ENCODE data around the gene KCNJ10. TPM values are rescaled to one million over a fixed set of nuclear protein-coding genes. Genes with fewer than 3 reads are reported as not detected.

KCNJ10 gene
- total RNA-seq, 1 experiment from 2014 or later, result 0.26 TPM

- no peak for DNase-seq (ENCODE audit: low read depth, low spot score)
- in situ Hi-C loops (cut with HindIII; ENCODE audit: low pct_unique_long_range_greater_than_20kb, low sequenced_read_pairs), result no loop called here
These were observed 22.6 kb upstream of the KCNJ10 start for GRCh38 chr1:160092366-160093068.

GRCh38 chr1:160091666-160092223, 21.8 kb upstream of the KCNJ10 start:
- DNase-seq (ENCODE audit: low read depth, low spot score), result no peak
- in situ Hi-C loops (cut with HindIII; ENCODE audit: low pct_unique_long_range_greater_than_20kb, low sequenced_read_pairs), result no loop called here

GRCh38 chr1:160090760-160091159, 20.8 kb upstream of the KCNJ10 start:
- in situ Hi-C loops (cut with HindIII; ENCODE audit: low pct_unique_long_range_greater_than_20kb, low sequenced_read_pairs), result no loop called here

GRCh38 chr1:160089883-160090282, 19.9 kb upstream of the KCNJ10 start:
- no peak for DNase-seq (ENCODE audit: low read depth, low spot score)
- in situ Hi-C loops (cut with HindIII; ENCODE audit: low pct_unique_long_range_greater_than_20kb, low sequenced_read_pairs), result no loop called here

More at GRCh38 chr1:160090760-160091159, 20.8 kb upstream of the KCNJ10 start:
- DNase-seq (ENCODE audit: low read depth, low spot score), result peak; percentile 43

GRCh38 chr1:160087118-160087662, 17.2 kb upstream of the KCNJ10 start:
- DNase-seq (ENCODE audit: low read depth, low spot score), result no peak
- in situ Hi-C loops (cut with HindIII; ENCODE audit: low pct_unique_long_range_greater_than_20kb, low sequenced_read_pairs), result no loop called here

- no peak for DNase-seq (ENCODE audit: low read depth, low spot score)
- in situ Hi-C loops (cut with HindIII; ENCODE audit: low pct_unique_long_range_greater_than_20kb, low sequenced_read_pairs), result no loop called here
These were observed 16.5 kb upstream of the KCNJ10 start for GRCh38 chr1:160086456-160086892.

GRCh38 chr1:160085686-160086455, 15.9 kb upstream of the KCNJ10 start:
- peak; percentile 82 for DNase-seq (ENCODE audit: low read depth, low spot score)
- in situ Hi-C loops (cut with HindIII; ENCODE audit: low pct_unique_long_range_greater_than_20kb, low sequenced_read_pairs), result no loop called here

GRCh38 chr1:160084771-160085321, 14.9 kb upstream of the KCNJ10 start:
- DNase-seq (ENCODE audit: low read depth, low spot score), result no peak
- in situ Hi-C loops (cut with HindIII; ENCODE audit: low pct_unique_long_range_greater_than_20kb, low sequenced_read_pairs), result no loop called here

GRCh38 chr1:160083968-160084770, 14.2 kb upstream of the KCNJ10 start:
- DNase-seq (ENCODE audit: low read depth, low spot score), result no peak
- in situ Hi-C loops (cut with HindIII; ENCODE audit: low pct_unique_long_range_greater_than_20kb, low sequenced_read_pairs), result no loop called here

- DNase-seq (ENCODE audit: low read depth, low spot score), result no peak
- in situ Hi-C loops (cut with HindIII; ENCODE audit: low pct_unique_long_range_greater_than_20kb, low sequenced_read_pairs), result no loop called here
These were observed 13.0 kb upstream of the KCNJ10 start for GRCh38 chr1:160082926-160083325.

- no peak for DNase-seq (ENCODE audit: low read depth, low spot score)
- in situ Hi-C loops (cut with HindIII; ENCODE audit: low pct_unique_long_range_greater_than_20kb, low sequenced_read_pairs), result no loop called here
These were observed 12.5 kb upstream of the KCNJ10 start for GRCh38 chr1:160082487-160082886.

- in situ Hi-C loops (cut with HindIII; ENCODE audit: low pct_unique_long_range_greater_than_20kb, low sequenced_read_pairs), result no loop called here
- no peak for DNase-seq (ENCODE audit: low read depth, low spot score)
These were observed 11.4 kb upstream of the KCNJ10 start, which contains the start of gene KCNJ9 for GRCh38 chr1:160081261-160081936. Gene KCNJ9, plus strand, starts transcription at chr1:160081538. Its CDS starts 2,493 bp downstream, at chr1:160084031.

GRCh38 chr1:160080381-160081100, 10.6 kb upstream of the KCNJ10 start:
- in situ Hi-C loops (cut with HindIII; ENCODE audit: low pct_unique_long_range_greater_than_20kb, low sequenced_read_pairs), result no loop called here
- no peak for DNase-seq (ENCODE audit: low read depth, low spot score)

GRCh38 chr1:160079448-160079847, 9.5 kb upstream of the KCNJ10 start:
- in situ Hi-C loops (cut with HindIII; ENCODE audit: low pct_unique_long_range_greater_than_20kb, low sequenced_read_pairs), result no loop called here
- DNase-seq (ENCODE audit: low read depth, low spot score), result no peak

GRCh38 chr1:160078512-160079195, 8.7 kb upstream of the KCNJ10 start:
- DNase-seq (ENCODE audit: low read depth, low spot score), result peak; percentile 68
- in situ Hi-C loops (cut with HindIII; ENCODE audit: low pct_unique_long_range_greater_than_20kb, low sequenced_read_pairs), result no loop called here

- in situ Hi-C loops (cut with HindIII; ENCODE audit: low pct_unique_long_range_greater_than_20kb, low sequenced_read_pairs), result no loop called here
- no peak for DNase-seq (ENCODE audit: low read depth, low spot score)
These were observed 7.5 kb upstream of the KCNJ10 start for GRCh38 chr1:160077486-160077885.
